Suprapubic skin (tissue), 4 donors: ENCODE measurements around the gene GOLGA3. TPM values are rescaled to one million over a fixed set of nuclear protein-coding genes. Genes with fewer than 3 reads are reported as not detected.
"Not testable (repeated sequence)": the region's sequence is repeated elsewhere in the genome, so short reads cannot be mapped to it uniquely, and the experiment has no call there.

Experiments
- DNase-seq, 2 donors: peaks; one replicate each; pipeline ENCODE4 v3.0.0-alpha.2; 2019; ENCODE audit warnings: low spot score in 2 of 2
- H3K27ac ChIP-seq: fragments of 200-600 bp; sonication (generic); one replicate; pipeline ENCODE4 v1.5.1; 2019
- H3K27me3 ChIP-seq: fragments of 200-600 bp; sonication (generic); one replicate; pipeline ENCODE4 v1.5.1; 2019
- H3K36me3 ChIP-seq: fragments of 200-600 bp; sonication (generic); one replicate; pipeline ENCODE4 v1.5.1; 2019
- H3K4me1 ChIP-seq: fragments of 200-600 bp; sonication (generic); one replicate; pipeline ENCODE4 v1.5.1; 2019
- H3K4me3 ChIP-seq: fragments of 200-600 bp; sonication (generic); one replicate; pipeline ENCODE4 v1.5.1; 2019; ENCODE audit warnings: mild to moderate bottlenecking
- H3K9me3 ChIP-seq: fragments of 200-600 bp; sonication (generic); one replicate; pipeline ENCODE4 v1.5.1; 2019
- EP300 ChIP-seq: sonication (generic); formaldehyde crosslinking; IDR thresholded peaks from one replicate; pipeline ENCODE4 v1.6.1; 2017; ENCODE audit warnings: antibody characterized with exemption
- POLR2A ChIP-seq, 2 donors: fragments of 450-650 bp; IDR thresholded peaks; one replicate each; pipeline ENCODE4 v1.6.1; 2017; ENCODE audit warnings: antibody characterized with exemption in 2 of 2, mild to moderate bottlenecking in 2 of 2, moderate library complexity in 2 of 2
- POLR2AphosphoS5 ChIP-seq, 3 donors: sonication (generic); formaldehyde crosslinking; IDR thresholded peaks; one replicate each; pipeline ENCODE4 v1.6.1; 2017; ENCODE audit warnings: antibody characterized with exemption in 3 of 3
- WGBS: methylation state at CpG from one replicate; pipeline ENCODE4 v1.1.5; 2018; 5-methylcytosine and 5-hydroxymethylcytosine counted together
- total RNA-seq, 4 donors: library from RNA; depleted of rRNA; stranded (reverse); fragments of >200 nt; gene quantifications; one replicate each; pipeline ENCODE4 v1.1.0, GENCODE V29; 2016
- TF ChIP-seq, protein P1 (sequence below), 2 donors: fragments of 200-600 bp in 1 of 2; fragments of 450-650 bp in 1 of 2; sonication (generic) in 1 of 2; IDR thresholded peaks; one replicate each; pipeline ENCODE4 v1.5.1; 2016 to 2019; ENCODE audit warnings: antibody characterized with exemption in 2 of 2, mild to moderate bottlenecking in 1 of 2, moderate library complexity in 1 of 2

GOLGA3 gene, protein sequence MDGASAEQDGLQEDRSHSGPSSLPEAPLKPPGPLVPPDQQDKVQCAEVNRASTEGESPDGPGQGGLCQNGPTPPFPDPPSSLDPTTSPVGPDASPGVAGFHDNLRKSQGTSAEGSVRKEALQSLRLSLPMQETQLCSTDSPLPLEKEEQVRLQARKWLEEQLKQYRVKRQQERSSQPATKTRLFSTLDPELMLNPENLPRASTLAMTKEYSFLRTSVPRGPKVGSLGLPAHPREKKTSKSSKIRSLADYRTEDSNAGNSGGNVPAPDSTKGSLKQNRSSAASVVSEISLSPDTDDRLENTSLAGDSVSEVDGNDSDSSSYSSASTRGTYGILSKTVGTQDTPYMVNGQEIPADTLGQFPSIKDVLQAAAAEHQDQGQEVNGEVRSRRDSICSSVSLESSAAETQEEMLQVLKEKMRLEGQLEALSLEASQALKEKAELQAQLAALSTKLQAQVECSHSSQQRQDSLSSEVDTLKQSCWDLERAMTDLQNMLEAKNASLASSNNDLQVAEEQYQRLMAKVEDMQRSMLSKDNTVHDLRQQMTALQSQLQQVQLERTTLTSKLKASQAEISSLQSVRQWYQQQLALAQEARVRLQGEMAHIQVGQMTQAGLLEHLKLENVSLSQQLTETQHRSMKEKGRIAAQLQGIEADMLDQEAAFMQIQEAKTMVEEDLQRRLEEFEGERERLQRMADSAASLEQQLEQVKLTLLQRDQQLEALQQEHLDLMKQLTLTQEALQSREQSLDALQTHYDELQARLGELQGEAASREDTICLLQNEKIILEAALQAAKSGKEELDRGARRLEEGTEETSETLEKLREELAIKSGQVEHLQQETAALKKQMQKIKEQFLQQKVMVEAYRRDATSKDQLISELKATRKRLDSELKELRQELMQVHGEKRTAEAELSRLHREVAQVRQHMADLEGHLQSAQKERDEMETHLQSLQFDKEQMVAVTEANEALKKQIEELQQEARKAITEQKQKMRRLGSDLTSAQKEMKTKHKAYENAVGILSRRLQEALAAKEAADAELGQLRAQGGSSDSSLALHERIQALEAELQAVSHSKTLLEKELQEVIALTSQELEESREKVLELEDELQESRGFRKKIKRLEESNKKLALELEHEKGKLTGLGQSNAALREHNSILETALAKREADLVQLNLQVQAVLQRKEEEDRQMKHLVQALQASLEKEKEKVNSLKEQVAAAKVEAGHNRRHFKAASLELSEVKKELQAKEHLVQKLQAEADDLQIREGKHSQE (N-terminal part only)
- total RNA-seq: 10 to 100 TPM; 75.8 to 98.4 (median 81.0) TPM

DNA sequence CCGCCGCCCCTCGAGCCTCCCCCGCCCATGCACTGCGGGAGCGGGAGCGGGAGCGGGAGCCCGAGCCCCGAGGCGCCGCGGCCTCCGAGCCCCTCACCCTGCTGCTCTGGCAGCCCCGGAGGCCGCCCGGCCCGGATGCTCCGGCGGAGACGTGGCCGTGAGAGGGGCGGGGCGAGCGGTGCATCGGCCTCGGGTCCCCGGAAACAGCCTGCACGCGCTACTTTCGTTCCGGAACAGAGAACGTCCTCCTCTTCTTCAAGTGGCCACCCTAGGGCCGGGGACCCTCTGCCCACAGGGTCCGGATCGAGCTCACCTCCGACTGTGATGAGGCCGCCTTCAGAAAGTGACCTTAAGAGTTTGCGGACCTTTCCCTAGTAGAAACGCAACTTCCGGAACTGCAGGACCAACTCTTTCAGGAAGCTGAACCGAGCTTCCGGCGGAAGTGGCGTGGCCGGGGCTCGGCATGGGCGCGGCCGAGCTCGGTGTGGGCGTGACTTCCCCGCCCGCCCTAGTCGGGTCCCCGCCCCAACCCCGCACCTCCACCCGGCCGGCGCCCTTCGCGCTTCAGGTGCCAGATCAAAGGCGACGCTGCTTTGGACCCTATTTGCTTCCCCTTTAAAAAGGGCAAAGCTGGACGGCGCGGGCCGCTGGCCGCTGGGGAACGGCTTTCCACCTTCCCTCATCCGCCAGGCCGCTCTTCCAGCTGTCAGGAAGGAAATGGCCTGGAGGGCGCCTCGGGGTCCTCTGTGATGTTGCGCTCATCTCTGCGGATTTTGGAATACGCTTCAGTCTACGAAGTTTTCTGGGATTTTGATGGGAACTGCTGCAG lies at the start of gene GOLGA3:
Gene GOLGA3, minus strand, starts transcription at position 164 of the 829 bp plus-strand sequence. CDS start 6,741 bp downstream, outside the sequence.
- DNase-seq: peak; percentile 95 to 96

DNA sequence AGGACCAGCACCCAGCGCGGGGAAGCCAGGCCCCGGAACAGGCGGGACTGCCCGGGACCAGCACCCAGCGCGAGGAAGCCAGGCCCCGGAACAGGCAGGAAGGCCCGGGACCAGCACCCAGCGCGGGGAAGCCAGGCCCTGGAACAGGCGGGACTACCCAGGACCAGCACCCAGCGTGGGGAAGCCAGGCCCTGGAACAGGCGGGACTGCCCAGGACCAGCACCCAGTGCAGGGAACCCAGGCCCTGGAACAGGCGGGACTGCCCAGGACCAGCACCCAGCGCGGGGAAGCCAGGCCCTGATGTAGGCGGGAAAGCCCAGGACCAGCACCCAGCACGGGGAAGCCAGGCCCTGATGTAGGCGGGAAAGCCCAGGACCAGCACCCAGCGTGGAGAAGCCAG lies 46.0 kb upstream of the GOLGA3 start:
- not testable (repeated sequence) for H3K27ac ChIP-seq, H3K9me3 ChIP-seq, H3K4me3 ChIP-seq, H3K4me1 ChIP-seq, H3K27me3 ChIP-seq, DNase-seq
- WGBS: 88% methylated on average over 14 of the region's 21 CpGs
- H3K36me3 ChIP-seq: peaks cover 92% of the 10 kb centered on the region

More for the DNA sequence above, at the start of gene GOLGA3:
- H3K36me3 ChIP-seq: peaks cover 29% of the 10 kb centered on the region
- TF ChIP-seq POLR2A (IDR thresholded peaks at IDR 0.05): peak in 1 of 2 donors; percentile 33
- no peak for TF ChIP-seq EP300
- peak; percentile 7 to 97 (median 82) for TF ChIP-seq POLR2AphosphoS5 (IDR thresholded peaks at IDR 0.05)
- TF ChIP-seq, protein P1, sequence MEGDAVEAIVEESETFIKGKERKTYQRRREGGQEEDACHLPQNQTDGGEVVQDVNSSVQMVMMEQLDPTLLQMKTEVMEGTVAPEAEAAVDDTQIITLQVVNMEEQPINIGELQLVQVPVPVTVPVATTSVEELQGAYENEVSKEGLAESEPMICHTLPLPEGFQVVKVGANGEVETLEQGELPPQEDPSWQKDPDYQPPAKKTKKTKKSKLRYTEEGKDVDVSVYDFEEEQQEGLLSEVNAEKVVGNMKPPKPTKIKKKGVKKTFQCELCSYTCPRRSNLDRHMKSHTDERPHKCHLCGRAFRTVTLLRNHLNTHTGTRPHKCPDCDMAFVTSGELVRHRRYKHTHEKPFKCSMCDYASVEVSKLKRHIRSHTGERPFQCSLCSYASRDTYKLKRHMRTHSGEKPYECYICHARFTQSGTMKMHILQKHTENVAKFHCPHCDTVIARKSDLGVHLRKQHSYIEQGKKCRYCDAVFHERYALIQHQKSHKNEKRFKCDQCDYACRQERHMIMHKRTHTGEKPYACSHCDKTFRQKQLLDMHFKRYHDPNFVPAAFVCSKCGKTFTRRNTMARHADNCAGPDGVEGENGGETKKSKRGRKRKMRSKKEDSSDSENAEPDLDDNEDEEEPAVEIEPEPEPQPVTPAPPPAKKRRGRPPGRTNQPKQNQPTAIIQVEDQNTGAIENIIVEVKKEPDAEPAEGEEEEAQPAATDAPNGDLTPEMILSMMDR (IDR thresholded peaks at IDR 0.05): no peak
- peak within 1 kb of the TSS; percentile 76 for H3K4me3 ChIP-seq
- WGBS: 10% methylated on average over 24 of the region's 78 CpGs
- H3K27me3 ChIP-seq: no peaks in the 10 kb centered on the region
- no peaks in the 10 kb centered on the region for H3K9me3 ChIP-seq
- H3K27ac ChIP-seq: peak within 1 kb of the TSS; percentile 96
- H3K4me1 ChIP-seq: peaks cover 30% of the 10 kb centered on the region

DNA sequence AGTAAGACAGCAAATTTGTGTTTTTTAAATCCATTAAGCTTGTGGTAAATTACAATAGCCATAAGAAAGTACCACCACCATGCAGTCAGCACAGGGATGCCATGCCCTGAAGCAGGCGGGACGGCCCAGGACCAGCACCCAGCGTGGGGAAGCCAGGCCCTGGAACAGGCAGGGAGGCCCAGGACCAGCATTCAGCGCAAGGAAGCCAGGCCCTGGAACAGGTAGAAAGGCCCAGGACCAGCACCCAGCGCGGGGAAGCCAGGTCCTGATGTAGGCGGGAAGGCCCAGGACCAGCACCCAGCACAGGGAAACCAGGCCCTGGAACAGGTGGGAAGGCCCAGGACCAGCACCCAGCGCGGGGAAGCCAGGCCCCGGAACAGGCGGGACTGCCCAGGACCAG lies 45.5 kb upstream of the GOLGA3 start:
- Histone ChIP-seq H3K27me3 (no peaks in the 10 kb centered on the region), H3K9me3 (no peaks in the 10 kb centered on the region), H3K36me3 (peaks cover 96% of the 10 kb centered on the region), H3K4me3 (no peak overlapping the region), H3K4me1 (no peaks in the 10 kb centered on the region), H3K27ac (no peak overlapping the region)
- no peak for DNase-seq
- WGBS: 98% methylated on average over 7 of the region's 11 CpGs
- TF ChIP-seq POLR2AphosphoS5 (IDR thresholded peaks at IDR 0.05) (no peak), EP300 (no peak), POLR2A (IDR thresholded peaks at IDR 0.05) (no peak)
- TF ChIP-seq, protein P1 (IDR thresholded peaks at IDR 0.05): no peak

- Histone ChIP-seq H3K27ac (no peak overlapping the region), H3K9me3 (no peaks in the 10 kb centered on the region), H3K4me3 (no peak overlapping the region), H3K36me3 (peaks cover 95% of the 10 kb centered on the region), H3K27me3 (no peaks in the 10 kb centered on the region), H3K4me1 (no peaks in the 10 kb centered on the region)
- WGBS: 93% methylated on average over 10 of the region's 10 CpGs
- DNase-seq: no peak
- TF ChIP-seq, protein P1 (IDR thresholded peaks at IDR 0.05): no peak
- TF ChIP-seq POLR2AphosphoS5 (IDR thresholded peaks at IDR 0.05) (no peak), EP300 (no peak), POLR2A (IDR thresholded peaks at IDR 0.05) (no peak)
Observed at GRCh38 chr12:132873724-132874123, 45.1 kb upstream of the GOLGA3 start.

DNA sequence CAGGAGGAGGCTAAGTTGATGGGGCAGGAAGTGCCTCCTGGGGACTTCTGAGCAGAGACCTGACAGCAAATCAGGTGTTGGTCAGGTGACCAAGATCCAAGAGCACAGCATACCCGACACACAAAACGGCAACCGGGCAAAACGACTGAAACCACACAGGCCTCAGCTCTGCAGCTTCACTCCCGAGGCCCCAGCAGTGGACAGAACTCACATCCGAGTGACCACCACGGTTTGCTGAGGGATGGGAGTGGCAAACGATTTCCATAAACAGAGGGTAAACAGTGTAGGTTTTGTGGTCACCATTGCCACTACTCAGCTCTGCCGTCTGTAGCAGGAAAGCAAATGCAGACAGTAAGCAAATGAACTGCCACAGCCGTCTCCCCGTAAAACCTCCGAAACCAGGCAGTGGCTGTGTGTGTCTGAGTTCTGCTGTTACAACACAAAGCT lies 44.3 kb upstream of the GOLGA3 start:
- no peak for DNase-seq
- TF ChIP-seq EP300: no peak
- TF ChIP-seq POLR2AphosphoS5 (IDR thresholded peaks at IDR 0.05): no peak
- TF ChIP-seq, protein P1 (IDR thresholded peaks at IDR 0.05): no peak
- TF ChIP-seq POLR2A (IDR thresholded peaks at IDR 0.05): no peak
- H3K4me1 ChIP-seq: no peaks in the 10 kb centered on the region
- H3K36me3 ChIP-seq: peaks cover 97% of the 10 kb centered on the region
- WGBS: 85% methylated on average over 12 of the region's 12 CpGs
- H3K27ac ChIP-seq: no peak overlapping the region
- no peaks in the 10 kb centered on the region for H3K9me3 ChIP-seq
- no peak overlapping the region for H3K4me3 ChIP-seq
- no peaks in the 10 kb centered on the region for H3K27me3 ChIP-seq
